ENCODE measurements around the gene ACOT9. TPM values are rescaled to one million over a fixed set of nuclear protein-coding genes. Genes with fewer than 3 reads are reported as not detected.

ACOT9 gene
- total RNA-seq, 1 experiment from 2014 or later, result 75.6 TPM

DNA sequence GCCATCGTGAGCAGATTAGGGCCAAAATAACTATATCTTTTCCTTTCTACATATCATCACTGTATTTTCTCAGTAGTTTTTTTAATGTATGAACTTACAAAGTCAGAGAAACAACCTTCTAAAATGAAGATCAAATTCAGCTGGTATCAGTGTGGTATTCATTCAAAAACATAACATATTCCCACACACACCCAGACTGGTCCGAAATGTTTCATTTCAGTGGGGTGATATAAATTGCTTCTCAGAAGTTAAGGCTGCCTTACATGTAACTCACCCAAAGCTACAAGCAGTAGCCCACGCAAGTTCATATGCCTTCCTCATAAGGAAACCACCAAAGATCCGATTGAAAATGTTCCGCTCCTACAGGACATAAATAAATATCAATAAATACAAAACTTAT is 37.8 kb downstream of the ACOT9 start:
- intact Hi-C loops (cut with micrococcal nuclease), result no loop called here
- H3F3A ChIP-seq (ENCODE audit: low read length, unreplicated experiment), result no peaks in the 10 kb centered on the region
- H3K9me2 ChIP-seq (replicated peaks; ENCODE audit: low read length), result no peaks in the 10 kb centered on the region
- H3K27me3 ChIP-seq (ENCODE audit: low read length), result no peaks in the 10 kb centered on the region
- TF ChIP-seq EZH2 (IDR thresholded peaks at IDR 0.05; ENCODE audit: low read length, unreplicated experiment) (no peak), EZH2phosphoT487 (IDR thresholded peaks at IDR 0.05; ENCODE audit: borderline replicate concordance, low read length) (no peak)
- TF ChIP-seq, protein P1, sequence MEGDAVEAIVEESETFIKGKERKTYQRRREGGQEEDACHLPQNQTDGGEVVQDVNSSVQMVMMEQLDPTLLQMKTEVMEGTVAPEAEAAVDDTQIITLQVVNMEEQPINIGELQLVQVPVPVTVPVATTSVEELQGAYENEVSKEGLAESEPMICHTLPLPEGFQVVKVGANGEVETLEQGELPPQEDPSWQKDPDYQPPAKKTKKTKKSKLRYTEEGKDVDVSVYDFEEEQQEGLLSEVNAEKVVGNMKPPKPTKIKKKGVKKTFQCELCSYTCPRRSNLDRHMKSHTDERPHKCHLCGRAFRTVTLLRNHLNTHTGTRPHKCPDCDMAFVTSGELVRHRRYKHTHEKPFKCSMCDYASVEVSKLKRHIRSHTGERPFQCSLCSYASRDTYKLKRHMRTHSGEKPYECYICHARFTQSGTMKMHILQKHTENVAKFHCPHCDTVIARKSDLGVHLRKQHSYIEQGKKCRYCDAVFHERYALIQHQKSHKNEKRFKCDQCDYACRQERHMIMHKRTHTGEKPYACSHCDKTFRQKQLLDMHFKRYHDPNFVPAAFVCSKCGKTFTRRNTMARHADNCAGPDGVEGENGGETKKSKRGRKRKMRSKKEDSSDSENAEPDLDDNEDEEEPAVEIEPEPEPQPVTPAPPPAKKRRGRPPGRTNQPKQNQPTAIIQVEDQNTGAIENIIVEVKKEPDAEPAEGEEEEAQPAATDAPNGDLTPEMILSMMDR (conservative IDR thresholded peaks at IDR 0.05; ENCODE audit: low read depth, low read length), result no peak
- DNase-seq (no peak), ATAC-seq (no peak)
- no peak overlapping the region for H3K9ac ChIP-seq (ENCODE audit: low read length)
- ChIA-PET POLR2A (ENCODE audit: unreplicated experiment) (no interaction called here), CTCF (no interaction called here)
- H3K9me3 ChIP-seq (ENCODE audit: low read length), result no peaks in the 10 kb centered on the region
- H3K79me2 ChIP-seq (ENCODE audit: low read length), result no peaks in the 10 kb centered on the region
- peaks cover 30% of the 10 kb centered on the region for H3K36me3 ChIP-seq (ENCODE audit: low read depth, low read length)
- H4K20me1 ChIP-seq (ENCODE audit: low read length), result no peaks in the 10 kb centered on the region
- no peak overlapping the region for H2AFZ ChIP-seq (ENCODE audit: low read length)
- no peak overlapping the region for H3K4me3 ChIP-seq (ENCODE audit: low read length)
- H3K4me2 ChIP-seq (ENCODE audit: low read length), result no peak overlapping the region
- no peak overlapping the region for H3K27ac ChIP-seq (ENCODE audit: low read length)
- no peaks in the 10 kb centered on the region for H3K4me1 ChIP-seq (ENCODE audit: insufficient read depth, low read length)
- BruUV-seq (replicated peaks), result no TSS peak

DNA sequence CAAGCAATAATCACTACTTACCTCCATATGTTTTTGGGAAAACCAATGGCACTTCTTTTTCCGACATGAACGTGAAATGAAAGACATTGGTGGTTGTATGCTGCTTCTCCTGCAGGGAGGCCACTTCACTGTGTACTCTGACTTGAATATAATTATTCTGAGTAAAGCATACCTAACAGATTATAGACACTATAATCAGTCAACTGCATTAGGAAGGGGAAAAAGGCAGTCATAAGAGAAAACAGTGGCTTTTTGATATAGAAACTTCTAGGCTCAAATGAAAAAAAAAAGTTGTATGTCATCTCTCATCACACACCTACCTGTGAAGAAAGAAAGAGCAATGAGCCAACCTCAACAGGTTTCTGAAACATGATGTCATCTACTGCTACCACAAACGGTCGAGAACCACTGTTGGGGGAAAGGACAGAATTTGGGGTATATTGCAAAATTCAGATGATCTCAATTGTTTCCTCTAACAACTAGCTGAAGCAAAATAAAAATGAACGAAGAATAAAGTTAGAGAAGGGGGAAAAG is 38.3 kb downstream of the ACOT9 start:
- POLR2A ChIA-PET (ENCODE audit: unreplicated experiment), result no interaction called here
- intact Hi-C loops (cut with micrococcal nuclease), result no loop called here
- no peaks in the 10 kb centered on the region for H3K9me2 ChIP-seq (replicated peaks; ENCODE audit: low read length)

DNA sequence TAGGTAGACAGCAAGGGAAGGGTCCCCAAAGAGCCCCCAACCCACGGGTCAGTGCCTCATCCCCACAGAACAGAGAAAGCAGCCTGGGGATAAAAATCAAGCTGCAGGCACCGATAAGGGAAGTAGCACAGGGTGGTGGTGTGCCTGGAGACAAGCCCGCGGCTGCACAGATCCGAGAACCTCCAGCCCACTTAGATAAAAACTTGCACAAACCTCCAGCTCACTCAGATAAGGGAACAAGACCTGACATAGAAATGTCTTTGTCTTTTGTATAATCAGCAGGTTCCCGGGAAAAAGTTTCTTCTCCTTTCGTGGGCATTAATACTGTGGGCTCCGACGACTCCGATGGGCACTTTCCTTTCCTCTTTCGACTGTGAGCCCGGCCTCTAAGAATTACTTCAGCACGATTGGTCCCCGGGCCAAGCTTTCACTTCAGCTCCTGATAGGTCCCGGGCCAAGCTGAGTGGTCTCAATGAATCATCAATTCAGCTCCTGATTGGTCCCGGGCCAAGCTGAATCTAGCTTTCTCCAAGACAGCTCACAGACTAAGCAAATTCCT is 43.4 kb downstream of the ACOT9 start:
- TF ChIP-seq EZH2 (IDR thresholded peaks at IDR 0.05; ENCODE audit: low read length, unreplicated experiment) (no peak), EZH2phosphoT487 (IDR thresholded peaks at IDR 0.05; ENCODE audit: borderline replicate concordance, low read length) (no peak)
- TF ChIP-seq, protein P1 (conservative IDR thresholded peaks at IDR 0.05; ENCODE audit: low read depth, low read length), result no peak

More for the DNA sequence above, 38.3 kb downstream of the ACOT9 start:
- Histone ChIP-seq H3K4me2 (ENCODE audit: low read length) (no peak overlapping the region), H3K27ac (ENCODE audit: low read length) (no peak overlapping the region), H4K20me1 (ENCODE audit: low read length) (no peaks in the 10 kb centered on the region), H3K4me3 (ENCODE audit: low read length) (no peak overlapping the region), H3K4me1 (ENCODE audit: insufficient read depth, low read length) (no peaks in the 10 kb centered on the region), H3K27me3 (ENCODE audit: low read length) (no peaks in the 10 kb centered on the region), H3F3A (ENCODE audit: low read length, unreplicated experiment) (no peaks in the 10 kb centered on the region), H3K79me2 (ENCODE audit: low read length) (no peaks in the 10 kb centered on the region), H3K9ac (ENCODE audit: low read length) (no peak overlapping the region), H2AFZ (ENCODE audit: low read length) (no peak overlapping the region), H3K36me3 (ENCODE audit: low read depth, low read length) (peaks cover 30% of the 10 kb centered on the region), H3K9me3 (ENCODE audit: low read length) (no peaks in the 10 kb centered on the region)
- DNase-seq (no peak), ATAC-seq (no peak)
- CTCF ChIA-PET, result interaction anchor here (0.6 kb wide), 1 partner anchor 161 kb away, joined by 11 read pairs; no protein-coding TSS in a partner anchor
- no peak for TF ChIP-seq EZH2phosphoT487 (IDR thresholded peaks at IDR 0.05; ENCODE audit: borderline replicate concordance, low read length)
- BruUV-seq (replicated peaks), result no TSS peak

More for the DNA sequence above, 43.4 kb downstream of the ACOT9 start:
- no peaks in the 10 kb centered on the region for H3F3A ChIP-seq (ENCODE audit: low read length, unreplicated experiment)
- ATAC-seq (no peak), DNase-seq (no peak)
- intact Hi-C loops (cut with micrococcal nuclease), result loop anchor here (5.0 to 10.0 kb wide), 2 partner anchors 78 to 355 kb away; partner anchors contain the start of gene EIF2S3
- BruUV-seq (replicated peaks), result no TSS peak
- no peak overlapping the region for H3K9ac ChIP-seq (ENCODE audit: low read length)
- no peaks in the 10 kb centered on the region for H3K9me3 ChIP-seq (ENCODE audit: low read length)
- no peaks in the 10 kb centered on the region for H4K20me1 ChIP-seq (ENCODE audit: low read length)
- no peak overlapping the region for H3K4me2 ChIP-seq (ENCODE audit: low read length)
- H2AFZ ChIP-seq (ENCODE audit: low read length), result no peak overlapping the region
- H3K4me1 ChIP-seq (ENCODE audit: insufficient read depth, low read length), result no peaks in the 10 kb centered on the region
- H3K27me3 ChIP-seq (ENCODE audit: low read length), result no peaks in the 10 kb centered on the region
- ChIA-PET CTCF (no interaction called here), POLR2A (ENCODE audit: unreplicated experiment) (no interaction called here)
- no peaks in the 10 kb centered on the region for H3K79me2 ChIP-seq (ENCODE audit: low read length)
- H3K36me3 ChIP-seq (ENCODE audit: low read depth, low read length), result peaks cover 10% of the 10 kb centered on the region
- no peak overlapping the region for H3K4me3 ChIP-seq (ENCODE audit: low read length)
- no peak overlapping the region for H3K27ac ChIP-seq (ENCODE audit: low read length)
- no peaks in the 10 kb centered on the region for H3K9me2 ChIP-seq (replicated peaks; ENCODE audit: low read length)

Data from PC-3 (cell line).